Measurements from ENCODE around the gene SLC25A2.
"Not testable (repeated sequence)": the region's sequence is repeated elsewhere in the genome, so short reads cannot be mapped to it uniquely, and the experiment has no call there.

The SLC25A2 gene
- long read RNA-seq, donor 1 = 0 reads
- long read RNA-seq, donor 2 = 0 reads
- long read RNA-seq, donor 3 = 0 reads
- long read RNA-seq, donor 4 = 0 reads
- long read RNA-seq, donor 5 = 0 reads
- long read RNA-seq, donor 6, partial matches to known transcripts = 0 of 1 reads
- long read RNA-seq, donor 6, other reads (novel, unspliced or antisense) = 0 of 1 reads
- long read RNA-seq, donor 7 = 0 reads
- long read RNA-seq, donor 8 = 0 reads

DNA sequence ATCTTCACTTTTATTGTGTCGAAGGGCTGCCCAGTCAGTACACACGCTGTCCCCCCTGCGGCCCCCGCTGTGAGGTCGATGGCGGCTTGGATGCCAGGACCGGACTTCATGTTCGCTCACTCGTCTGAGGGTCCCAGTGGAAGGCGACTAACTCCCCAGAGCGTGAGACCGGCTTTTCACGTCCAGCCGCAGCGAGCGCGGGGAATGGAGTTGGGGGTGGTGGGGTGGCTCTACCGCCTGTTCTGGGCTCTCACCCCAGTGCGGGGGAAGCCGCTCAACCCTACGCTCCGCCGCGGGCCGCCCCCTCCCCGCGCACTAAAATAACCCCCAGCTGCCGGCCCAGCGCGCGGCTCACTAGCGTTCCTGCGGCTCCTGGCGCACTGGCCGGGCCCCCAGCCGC lies at the start of gene SLC25A2:
Gene SLC25A2 (minus strand): TSS at position 294 of the 400 bp plus-strand sequence. CDS start 184 bp downstream, at position 110.
- DNase-seq = no peak

GRCh38 chr5:141351591-141351990 lies 47.7 kb upstream of the SLC25A2 start:
- no peak for DNase-seq

- DNase-seq = no peak
These were observed 46.2 kb upstream of the SLC25A2 start, which contains the start of gene PCDHGB1 for GRCh38 chr5:141349917-141350619. PCDHGB1 (plus strand) TSS chr5:141350099; CDS start chr5:141350261, 162 bp downstream.

GRCh38 chr5:141346017-141346416 lies 42.2 kb upstream of the SLC25A2 start:
- not testable (repeated sequence) for DNase-seq

DNA sequence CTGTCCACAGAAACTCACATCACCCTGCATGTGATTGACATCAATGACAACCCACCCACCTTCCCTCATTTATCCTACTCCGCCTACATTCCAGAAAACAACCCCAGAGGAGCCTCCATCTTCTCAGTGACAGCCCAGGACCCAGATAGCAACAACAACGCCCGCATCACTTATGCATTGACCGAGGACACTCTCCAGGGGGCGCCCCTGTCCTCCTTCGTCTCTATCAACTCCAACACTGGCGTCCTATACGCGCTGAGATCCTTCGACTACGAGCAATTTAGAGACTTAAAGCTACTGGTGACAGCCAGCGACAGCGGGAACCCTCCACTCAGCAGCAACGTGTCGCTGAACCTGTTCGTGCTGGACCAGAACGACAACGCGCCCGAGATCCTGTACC lies 41.5 kb upstream of the SLC25A2 start:
- DNase-seq = no peak

GRCh38 chr5:141343953-141344463 lies 40.2 kb upstream of the SLC25A2 start:
- peak; percentile 23 for DNase-seq

- DNase-seq = no peak
These were observed 39.5 kb upstream of the SLC25A2 start, which contains the start of gene PCDHGA3 for GRCh38 chr5:141343242-141343952. PCDHGA3 (plus strand) TSS chr5:141343829; CDS start chr5:141344034, 205 bp downstream.

DNA sequence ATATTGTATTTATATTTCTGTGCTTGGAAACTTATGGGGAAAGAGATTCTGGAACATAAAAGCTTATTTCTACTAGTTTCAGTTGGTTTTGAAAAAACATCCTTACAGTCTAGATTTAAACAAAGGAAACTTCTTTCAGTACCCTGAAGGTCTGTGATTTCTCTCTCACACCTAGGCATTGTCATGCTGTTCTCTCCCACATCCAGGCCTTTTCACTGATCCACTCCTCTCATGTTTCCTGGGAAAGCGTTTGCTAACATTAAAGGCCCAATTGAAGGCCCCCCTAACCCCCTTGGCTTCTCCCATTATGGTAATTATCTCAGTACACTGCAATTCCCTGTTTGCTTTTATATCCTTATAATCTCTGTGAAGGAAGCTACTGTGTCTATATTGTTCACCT lies 38.9 kb upstream of the SLC25A2 start:
- DNase-seq = no peak

DNA sequence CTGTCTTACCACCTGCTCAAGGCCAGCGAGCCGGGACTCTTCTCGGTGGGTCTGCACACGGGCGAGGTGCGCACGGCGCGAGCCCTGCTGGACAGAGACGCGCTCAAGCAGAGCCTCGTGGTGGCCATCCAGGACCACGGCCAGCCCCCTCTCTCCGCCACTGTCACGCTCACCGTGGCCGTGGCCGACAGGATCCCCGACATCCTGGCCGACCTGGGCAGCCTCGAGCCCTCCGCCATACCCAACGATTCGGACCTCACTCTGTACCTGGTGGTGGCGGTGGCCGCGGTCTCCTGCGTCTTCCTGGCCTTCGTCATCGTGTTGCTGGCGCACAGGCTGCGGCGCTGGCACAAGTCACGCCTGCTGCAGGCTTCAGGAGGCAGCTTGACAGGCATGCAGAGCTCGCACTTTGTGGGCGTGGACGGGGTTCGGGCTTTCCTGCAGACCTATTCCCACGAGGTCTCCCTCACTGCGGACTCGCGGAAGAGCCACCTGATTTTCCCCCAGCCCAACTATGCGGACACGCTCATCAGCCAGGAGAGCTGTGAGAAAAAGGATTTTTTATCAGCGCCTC lies 37.0 kb upstream of the SLC25A2 start:
- not testable (repeated sequence) for DNase-seq

DNA sequence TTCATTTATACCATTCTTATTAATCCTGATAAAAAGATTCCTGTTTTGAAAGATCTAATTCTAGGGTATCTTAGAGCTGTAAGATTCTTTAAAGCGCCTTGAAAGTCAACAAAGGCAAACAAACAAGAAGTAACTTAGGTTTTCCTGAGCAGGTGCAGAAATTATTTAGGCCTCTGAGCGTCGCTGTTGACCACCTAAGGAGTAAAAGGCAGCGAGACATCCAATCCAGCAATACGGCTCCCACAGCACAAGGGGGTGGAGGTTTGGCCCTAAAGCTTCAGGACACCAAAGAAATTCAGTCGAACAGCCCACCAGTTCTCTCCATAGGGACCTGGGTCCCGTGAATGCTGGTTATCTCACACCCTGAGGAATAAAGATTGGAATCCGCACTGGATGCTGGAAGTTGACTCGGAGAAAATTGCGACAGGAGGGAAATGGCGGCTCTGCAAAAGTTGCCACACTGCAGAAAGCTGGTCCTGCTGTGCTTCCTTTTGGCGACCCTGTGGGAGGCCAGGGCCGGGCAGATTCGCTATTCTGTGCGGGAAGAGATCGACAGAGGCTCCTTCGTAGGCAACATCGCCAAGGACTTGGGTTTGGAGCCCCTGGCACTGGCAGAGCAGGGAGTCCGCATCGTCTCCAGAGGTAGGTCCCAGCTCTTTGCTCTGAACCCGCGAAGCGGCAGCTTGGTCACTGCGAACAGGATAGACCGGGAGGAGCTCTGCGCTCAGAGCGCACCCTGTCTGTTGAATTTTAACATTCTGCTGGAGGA lies 34.9 kb upstream of the SLC25A2 start, which contains the start of gene PCDHGA2:
Gene PCDHGA2 (plus strand): TSS at position 223 of the 769 bp plus-strand sequence.
- peak; percentile 47 for DNase-seq

DNA sequence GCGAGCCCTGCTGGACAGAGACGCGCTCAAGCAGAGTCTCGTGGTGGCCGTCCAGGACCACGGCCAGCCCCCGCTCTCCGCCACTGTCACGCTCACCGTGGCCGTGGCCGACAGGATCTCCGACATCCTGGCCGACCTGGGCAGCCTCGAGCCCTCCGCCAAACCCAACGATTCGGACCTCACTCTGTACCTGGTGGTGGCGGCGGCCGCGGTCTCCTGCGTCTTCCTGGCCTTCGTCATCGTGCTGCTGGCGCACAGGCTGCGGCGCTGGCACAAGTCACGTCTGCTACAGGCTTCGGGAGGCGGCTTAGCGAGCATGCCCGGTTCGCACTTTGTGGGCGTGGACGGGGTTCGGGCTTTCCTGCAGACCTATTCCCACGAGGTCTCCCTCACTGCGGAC lies 28.7 kb upstream of the SLC25A2 start:
- DNase-seq = not testable (repeated sequence)

- peak; percentile 4 for DNase-seq
These were observed 26.6 kb upstream of the SLC25A2 start, which contains the start of gene PCDHGA1 for GRCh38 chr5:141330299-141331080. PCDHGA1 (plus strand) TSS chr5:141330514.

DNA sequence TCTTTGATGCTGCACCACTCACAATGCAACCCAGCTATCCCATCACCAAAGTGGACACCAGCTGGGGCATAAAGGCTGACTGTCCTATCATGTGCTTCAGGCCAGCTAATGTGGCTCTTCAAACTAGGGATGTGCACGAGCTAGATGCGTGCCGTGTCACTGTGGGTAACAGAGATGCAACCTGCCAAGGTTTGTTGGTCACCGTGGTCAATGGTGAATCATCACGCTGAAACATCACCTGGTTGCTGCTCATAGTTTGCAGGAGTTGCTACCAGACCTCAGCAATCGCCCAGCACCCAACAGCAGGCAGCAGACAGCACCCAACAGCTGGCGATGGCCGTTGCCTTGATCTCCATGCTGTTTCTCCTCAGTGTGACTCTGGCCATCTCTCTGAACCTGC lies 24.4 kb upstream of the SLC25A2 start:
- no peak for DNase-seq

DNA sequence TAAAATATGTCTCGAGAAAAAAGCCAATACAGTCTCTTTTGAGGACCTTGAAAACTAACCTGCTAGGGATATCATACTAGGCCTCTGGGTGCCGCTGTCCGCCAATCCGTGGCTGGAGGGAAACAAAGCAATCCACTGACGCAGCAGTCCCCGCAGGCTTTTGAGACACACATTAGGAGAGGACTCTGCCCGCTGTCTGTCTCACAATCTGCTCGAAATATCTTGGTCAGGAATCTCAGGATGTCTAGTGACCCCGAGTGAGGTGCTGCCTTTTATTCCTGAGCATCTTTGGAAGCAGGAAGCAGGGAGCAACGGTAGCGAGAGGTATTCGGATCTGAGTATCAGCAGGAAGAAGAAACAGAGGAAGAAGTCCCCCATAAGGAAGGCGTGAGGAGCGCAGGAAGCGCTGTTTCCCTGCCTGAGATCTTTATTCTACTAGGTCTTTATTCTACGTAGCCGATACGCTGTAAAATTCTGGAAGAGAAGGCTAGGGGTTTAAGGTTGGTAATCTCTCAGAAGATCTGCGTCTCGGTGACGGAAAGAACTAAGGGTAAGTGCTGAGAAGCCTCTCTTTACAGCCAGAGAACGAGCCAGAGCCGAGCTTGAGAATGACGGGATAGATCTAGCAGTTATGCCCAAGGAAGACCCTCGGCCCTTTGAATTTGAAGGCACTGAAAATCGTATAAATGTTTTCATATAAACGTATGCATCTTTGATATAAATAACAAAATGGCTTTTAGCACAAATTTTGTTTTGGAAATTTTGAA lies 22.4 kb upstream of the SLC25A2 start:
- peak; percentile 50 for DNase-seq

DNA sequence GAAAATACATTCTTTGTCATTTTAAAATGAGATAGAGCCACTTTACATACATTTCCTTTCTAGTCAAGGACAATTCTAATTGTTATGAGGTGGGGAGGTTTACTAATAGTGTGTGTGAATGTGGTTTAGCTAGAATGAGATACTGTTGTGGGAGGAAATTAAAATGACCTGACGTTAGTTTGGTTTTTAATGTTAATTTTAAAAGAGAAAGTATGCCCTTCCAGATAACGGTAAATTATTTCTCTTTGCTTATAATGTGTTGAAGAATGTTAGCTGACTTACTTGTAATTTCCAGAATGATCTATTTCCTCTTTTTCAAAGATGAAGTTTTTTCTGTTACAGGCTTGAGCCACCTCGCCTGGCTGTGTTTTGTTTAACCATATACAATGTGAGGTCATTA lies 18.4 kb upstream of the SLC25A2 start:
- DNase-seq = no peak

GRCh38 chr5:141320225-141321169 lies 16.6 kb upstream of the SLC25A2 start, which contains the start of gene TAF7:
TAF7 (minus strand) TSS chr5:141320784; CDS start chr5:141320044, 740 bp downstream.
- peak; percentile 97 for DNase-seq

DNA sequence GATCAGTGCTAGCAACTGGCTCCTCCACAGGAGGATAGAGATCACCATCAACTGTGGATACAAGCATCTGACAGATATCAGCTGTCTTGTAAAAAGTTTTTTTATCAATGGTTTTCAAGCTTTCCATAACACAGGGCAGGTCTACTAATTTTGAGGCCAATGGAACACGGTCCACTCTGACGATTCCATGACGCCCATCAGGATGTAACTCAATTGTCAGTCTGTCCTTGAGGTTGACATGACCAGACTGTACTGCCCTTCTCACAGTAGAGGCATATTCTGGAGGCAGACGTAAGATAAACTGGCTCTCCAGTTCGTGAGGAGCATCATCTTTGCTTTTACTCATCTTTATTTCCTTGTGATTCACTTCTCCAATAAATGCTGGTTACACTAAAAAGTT lies 15.8 kb upstream of the SLC25A2 start:
- no peak for DNase-seq

DNA sequence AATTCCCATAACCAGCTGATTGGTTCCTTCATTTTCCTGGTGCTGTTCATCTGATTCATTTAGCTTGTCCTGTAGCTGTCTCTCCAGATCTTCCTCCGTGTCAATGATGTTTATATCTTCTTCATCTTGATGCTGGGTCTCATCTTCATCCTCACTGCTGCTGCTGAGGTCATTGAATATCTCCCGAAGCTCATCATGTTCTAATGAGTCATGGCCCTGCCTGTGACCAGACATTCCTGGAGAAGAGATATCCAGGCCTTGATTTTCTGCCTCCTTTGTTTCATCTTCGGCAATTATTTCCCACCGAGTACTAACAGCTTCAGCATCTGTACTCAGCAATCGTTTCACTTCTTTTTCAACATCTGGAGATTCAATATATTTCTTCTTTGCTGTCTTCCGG lies 15.4 kb upstream of the SLC25A2 start:
- DNase-seq = no peak

DNA sequence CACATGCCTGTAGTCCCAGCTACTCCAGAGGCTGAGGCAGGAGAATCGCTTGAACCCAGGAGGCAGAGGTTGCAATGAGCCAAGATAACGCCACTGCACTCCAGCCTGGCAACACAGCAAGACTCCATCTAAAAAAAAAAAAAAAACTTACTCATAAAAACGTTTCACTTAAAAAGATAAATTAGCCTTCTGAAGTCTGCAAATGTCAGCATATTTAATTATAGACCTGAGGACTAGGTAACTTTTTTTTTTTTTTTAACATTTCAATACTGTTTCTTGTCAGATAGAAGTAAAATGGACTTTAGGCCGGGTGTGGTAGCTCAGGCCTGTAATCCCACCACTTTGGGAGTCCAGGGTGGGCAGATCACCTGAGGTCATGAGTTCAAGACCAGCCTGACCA lies 13.1 kb upstream of the SLC25A2 start:
- not testable (repeated sequence) for DNase-seq
